GM19452 (cell line): ENCODE measurements around the gene RAMP1.

ENCODE experiments used
- ATAC-seq: cut with Tn5 transposase; IDR thresholded peaks from one replicate; pipeline ENCODE4 v1.9.1; 2021; ENCODE audit not compliant: unreplicated experiment

RAMP1 gene

DNA sequence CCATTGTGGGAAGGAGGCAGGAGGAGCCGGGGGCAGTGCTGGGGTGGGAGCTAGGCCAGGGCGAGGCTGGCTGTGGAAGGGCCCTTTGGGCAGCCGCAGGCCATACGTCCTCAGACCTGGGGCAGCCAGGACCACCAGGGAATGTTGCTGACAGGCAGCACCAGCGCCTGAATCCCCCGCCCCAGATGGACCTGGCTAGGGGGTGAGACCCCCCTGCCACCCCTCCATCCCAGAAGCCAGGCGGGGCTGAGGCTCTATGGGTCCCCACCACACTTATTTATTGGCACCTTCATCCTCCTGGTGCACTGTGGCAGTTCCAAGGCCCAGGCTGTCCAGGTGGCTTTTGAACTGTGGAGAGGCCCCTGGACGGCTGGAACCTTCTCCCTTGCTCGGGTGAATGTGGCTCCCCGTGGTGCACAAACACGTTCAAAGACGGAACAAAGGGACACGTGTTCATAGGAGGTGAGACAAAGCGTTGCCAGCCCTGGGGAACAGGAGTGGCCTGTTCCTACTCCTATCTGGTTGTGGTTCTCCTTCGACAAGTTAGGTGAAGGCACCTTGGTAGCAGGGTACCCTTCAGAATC is 35.1 kb downstream of the RAMP1 start:
- no peak for ATAC-seq

DNA sequence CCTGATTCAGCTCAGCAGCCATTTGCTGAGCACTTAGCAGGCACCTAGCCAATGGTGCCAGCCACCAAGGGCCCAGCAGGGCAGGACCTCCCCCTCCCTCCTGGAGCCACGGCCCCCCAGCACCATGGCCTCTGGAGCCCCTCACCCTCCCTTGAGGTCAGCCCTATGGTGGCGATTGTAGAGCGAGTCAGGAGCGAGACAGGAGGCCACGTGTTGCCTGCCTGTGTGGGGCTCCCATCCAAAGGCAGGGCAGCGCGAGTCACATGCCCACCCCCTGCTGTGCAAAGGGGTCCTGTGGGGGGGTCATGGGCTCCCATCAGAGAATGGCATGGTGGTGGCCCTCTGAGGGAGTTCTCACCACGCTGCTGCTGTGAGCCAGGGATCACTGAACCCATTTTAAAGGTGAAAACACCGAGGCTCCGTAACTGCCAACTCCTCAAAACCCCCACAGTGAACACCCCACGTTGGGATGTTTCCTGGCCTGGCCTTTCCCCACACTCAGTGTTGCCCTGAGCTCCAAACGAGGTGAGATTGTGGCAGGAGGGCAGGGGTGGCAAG is 35.6 kb downstream of the RAMP1 start:
- no peak for ATAC-seq

DNA sequence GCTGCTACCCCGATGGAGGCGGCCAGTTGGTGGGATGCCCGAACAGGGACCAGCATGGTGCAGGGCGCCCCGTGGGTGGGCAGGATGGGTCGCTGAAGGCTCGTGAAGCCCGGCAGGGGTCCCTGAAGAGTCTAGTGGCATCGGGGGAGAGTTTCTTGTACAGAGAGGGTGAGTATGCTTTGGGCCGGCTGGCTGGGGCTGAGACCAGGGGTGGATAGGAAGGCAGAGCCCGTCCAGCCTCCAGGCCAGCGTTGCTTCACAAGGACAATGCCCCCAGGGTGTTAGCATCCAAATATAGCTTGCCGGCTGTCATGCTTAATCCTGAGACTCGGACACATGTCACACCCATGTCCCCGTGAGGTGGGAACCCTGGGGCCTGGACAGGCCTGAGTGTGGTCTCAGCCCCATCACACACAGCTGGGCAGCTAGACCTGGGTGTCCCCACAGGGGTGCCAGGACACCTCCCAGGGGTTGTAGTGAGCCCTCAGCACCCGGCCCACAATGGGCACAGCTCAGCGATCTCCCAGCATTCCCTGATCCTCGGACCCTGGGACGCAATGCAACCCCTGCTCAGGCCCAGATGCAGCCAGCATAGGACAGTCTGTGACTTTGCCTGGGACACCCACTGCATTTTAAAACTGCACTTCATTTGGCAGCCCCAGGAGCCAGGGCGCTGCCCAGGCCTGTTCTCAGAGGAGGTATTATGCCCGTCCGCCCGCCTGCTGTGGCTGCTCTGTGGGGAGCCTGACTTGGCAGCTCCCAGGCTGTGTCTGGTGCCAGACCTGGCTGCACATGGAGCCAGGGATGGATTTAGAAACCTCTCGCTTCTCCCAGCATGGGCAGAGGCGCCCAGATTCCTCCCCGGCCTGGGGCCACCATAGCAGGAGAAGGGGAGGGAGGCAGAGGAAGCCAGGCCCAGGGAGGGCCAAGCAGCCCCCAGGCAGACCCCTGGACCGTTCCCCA is 36.4 kb downstream of the RAMP1 start:
- ATAC-seq = no peak

DNA sequence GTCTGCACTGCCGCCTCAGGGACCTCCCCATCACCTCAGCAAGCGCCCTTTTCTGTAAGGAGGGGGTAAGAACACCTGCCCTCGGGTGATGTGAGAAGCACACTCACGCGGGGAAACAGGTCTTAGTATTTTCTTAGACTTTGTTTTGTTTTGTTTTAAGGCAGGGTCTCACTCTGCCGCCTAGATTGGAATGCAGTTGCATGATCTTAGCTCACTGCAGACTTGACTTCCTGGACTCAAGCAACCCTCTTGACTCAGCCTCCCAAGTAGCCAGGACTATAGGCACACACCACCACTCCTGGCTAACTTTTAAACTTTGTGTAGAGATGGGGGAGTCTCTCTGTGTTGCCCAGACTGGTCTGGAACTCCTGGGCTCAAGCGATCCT is 37.1 kb downstream of the RAMP1 start:
- no peak for ATAC-seq

DNA sequence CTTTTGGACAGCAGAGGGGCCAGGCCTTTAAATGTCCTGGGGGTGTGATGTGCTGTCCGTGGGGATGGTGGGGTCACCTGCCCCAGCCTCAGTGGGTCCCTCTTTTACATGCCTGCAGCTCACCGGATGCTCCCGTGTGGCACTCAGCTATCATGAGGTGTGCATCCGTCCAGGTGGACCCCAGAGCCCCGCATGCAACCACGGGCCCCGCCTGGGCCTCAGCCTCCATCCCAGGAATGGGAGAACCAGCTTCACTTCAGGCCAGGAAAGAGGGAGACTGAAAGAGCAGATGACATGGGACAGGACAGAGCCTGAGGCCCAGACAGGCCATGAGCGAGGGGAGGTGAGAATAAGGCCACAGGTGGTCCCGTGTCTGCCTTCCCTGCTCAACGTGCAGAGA is 37.5 kb downstream of the RAMP1 start:
- no peak for ATAC-seq

DNA sequence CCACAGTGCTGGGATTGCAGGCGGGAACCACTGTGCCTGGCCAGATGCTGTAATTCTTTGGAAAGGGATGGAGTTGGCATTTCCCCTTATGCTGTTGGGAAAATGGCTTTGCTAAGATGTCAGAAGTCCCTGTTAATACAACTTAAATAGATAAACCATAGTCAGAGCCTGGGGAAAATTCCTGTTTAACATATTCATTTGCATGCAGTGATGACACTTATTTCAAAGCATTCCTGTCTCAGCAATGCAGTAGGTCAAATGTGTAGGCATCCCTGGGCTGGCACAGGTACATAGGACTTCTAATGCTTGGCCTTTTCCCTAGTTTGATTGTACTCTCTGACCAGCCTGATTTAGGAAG is 38.6 kb downstream of the RAMP1 start:
- ATAC-seq = no peak

GRCh38 chr2:237900891-237901831 is 41.7 kb downstream of the RAMP1 start:
- no peak for ATAC-seq

DNA sequence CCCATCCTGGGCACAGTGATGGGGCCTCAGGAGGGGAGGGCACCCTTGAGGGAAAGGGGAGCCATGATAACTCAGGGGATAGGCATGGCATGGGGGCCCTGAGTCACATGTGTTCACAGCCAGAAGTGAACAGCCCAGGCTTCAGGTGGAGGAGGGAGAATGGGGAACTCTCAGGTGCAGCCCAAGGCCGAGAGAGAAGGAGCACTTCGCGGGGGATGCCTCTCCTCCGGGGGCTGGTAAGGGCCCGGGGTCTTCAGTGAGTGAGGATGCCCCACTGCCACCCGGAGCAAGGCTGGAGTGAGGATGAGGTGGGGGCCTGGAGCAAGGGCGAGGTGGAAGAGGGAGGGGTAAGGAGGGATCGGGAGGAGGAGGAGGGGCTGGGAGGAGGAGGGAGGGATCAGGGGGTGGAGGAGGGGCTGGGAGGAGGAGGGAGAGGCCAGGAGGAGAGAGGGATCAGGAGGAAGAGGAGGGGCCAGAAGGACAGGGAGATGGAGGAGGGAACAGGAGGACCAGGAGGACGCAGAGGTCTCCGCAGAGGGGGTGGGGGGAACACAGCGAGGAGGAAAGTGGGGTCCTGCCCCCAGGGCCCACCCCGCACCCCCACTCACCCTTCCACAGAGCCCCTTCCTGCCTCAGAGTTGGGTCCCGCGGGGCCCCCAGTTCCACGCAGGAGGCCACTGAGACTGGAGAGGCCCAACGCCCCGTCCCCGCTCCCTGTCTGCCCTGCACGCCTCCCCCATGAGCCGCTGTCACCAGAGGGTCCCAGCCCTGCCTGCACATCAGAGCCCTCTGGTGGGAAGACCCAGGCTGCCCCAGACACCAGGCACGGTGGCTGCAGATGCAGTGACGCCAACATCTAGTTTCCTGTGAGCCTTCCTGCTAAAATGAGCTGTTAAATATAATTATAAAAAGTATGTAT is 42.8 kb downstream of the RAMP1 start:
- ATAC-seq = no peak

- no peak for ATAC-seq
Observed at GRCh38 chr2:237904831-237905599, 45.6 kb downstream of the RAMP1 start.

- no peak for ATAC-seq
Observed at GRCh38 chr2:237907144-237907543, 47.7 kb downstream of the RAMP1 start.

GRCh38 chr2:237909075-237909695 is 49.8 kb downstream of the RAMP1 start:
- ATAC-seq = no peak

GRCh38 chr2:237909801-237910475 is 50.5 kb downstream of the RAMP1 start:
- no peak for ATAC-seq

- no peak for ATAC-seq
Observed at GRCh38 chr2:237910576-237911362, 51.3 kb downstream of the RAMP1 start.

DNA sequence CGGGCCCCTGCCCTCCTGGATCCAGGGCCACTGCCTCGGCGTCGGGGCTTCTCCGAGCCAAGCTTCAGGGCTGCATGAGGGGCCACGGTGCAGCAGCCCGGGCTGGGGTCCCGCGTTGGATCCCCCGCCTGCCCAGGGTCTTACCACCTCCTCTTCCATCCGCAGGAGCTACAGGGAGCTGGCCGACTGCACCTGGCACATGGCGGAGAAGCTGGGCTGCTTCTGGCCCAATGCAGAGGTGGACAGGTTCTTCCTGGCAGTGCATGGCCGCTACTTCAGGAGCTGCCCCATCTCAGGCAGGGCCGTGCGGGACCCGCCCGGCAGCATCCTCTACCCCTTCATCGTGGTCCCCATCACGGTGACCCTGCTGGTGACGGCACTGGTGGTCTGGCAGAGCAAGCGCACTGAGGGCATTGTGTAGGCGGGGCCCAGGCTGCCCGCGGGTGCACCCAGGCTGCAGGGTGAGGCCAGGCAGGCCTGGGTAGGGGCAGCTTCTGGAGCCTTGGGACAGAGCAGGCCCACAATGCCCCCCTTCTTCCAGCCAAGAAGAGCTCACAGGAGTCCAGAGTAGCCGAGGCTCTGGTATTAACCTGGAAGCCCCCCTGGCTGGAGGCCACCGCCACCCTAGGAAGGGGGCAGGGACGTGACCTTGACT is 52.1 kb downstream of the RAMP1 start:
- ATAC-seq = no peak

DNA sequence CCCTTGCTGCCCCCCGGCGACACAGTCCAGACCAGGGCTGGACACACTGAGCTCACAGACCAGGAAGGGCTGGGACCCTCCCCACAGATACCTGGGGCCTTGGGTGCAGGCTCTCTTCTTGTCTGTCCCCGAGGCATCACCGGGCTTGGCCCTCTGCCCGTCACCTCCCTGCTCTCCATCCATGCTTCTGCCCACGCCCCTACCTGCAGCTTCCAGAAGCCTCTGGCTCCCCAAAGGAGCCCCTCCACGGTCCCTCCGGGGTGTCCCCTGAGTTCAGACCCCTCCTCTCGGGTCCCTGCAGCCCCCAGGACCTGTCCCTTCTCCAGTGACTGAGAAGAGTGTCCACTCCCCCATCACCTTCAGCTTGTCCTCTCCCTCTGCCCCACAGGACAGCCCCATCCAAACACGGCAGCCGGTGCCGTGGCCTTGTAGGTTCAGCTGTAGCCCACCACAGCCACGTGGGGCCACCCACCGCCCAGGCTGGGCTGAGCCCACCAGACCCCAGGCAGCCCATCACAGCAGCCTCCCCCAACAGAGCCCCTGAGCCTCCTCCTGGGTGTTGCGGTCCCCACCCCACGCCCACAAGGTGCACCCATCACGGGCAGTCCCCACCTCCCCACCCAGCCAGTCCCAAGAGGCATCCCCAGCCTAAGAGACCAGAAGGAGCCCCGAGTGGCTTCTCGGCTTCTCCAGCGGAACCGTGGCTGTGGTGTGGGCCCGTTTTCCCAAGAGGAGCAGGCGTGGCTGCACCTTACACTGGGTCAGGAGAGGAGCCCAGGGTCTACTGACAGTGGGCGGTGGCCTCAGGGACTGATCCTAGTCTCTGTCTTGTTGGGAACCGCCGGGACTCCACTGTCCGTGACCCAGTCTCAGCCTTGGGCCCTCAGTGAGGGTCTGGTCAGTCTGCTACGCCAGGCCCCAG is 53.1 kb downstream of the RAMP1 start:
- no peak for ATAC-seq
